C4-2B (cell line): ENCODE data around the gene VSIR.

ENCODE experiments used
- H3K27ac ChIP-seq: fragments of 450-650 bp; 2 replicates; pipeline ENCODE4 v1.5.1; 2017
- ZFX ChIP-seq: fragments of 450-650 bp; IDR thresholded peaks from 2 replicates; pipeline ENCODE4 v1.6.1; 2017
- TF ChIP-seq, protein P1 (sequence below): fragments of 450-650 bp; conservative IDR thresholded peaks from 2 replicates; pipeline ENCODE4 v1.5.1; 2017; ENCODE audit warnings: mild to moderate bottlenecking

VSIR gene

DNA sequence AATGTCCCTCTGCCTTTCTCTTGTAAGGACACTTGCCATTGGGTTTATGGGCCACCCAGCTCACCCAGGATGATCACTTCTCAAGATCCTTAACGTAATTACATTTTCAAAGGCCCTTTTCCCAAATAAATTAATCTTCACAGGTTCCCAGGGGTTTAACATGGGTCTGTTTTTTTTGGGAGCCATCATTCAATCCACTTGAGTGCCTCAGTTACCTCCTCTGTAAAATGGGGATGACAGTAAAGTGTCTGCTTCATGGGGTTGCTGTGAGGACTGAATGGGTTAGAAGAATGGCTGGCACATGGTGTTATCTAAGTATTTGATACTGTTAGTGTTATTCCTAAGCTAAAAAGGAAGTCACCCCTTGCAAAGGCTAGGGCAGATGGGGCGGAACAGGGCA is 61.1 kb downstream of the VSIR start:
- TF ChIP-seq, protein P1, sequence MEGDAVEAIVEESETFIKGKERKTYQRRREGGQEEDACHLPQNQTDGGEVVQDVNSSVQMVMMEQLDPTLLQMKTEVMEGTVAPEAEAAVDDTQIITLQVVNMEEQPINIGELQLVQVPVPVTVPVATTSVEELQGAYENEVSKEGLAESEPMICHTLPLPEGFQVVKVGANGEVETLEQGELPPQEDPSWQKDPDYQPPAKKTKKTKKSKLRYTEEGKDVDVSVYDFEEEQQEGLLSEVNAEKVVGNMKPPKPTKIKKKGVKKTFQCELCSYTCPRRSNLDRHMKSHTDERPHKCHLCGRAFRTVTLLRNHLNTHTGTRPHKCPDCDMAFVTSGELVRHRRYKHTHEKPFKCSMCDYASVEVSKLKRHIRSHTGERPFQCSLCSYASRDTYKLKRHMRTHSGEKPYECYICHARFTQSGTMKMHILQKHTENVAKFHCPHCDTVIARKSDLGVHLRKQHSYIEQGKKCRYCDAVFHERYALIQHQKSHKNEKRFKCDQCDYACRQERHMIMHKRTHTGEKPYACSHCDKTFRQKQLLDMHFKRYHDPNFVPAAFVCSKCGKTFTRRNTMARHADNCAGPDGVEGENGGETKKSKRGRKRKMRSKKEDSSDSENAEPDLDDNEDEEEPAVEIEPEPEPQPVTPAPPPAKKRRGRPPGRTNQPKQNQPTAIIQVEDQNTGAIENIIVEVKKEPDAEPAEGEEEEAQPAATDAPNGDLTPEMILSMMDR, result no peak
- no peak for TF ChIP-seq ZFX
- H3K27ac ChIP-seq, result no peak overlapping the region

DNA sequence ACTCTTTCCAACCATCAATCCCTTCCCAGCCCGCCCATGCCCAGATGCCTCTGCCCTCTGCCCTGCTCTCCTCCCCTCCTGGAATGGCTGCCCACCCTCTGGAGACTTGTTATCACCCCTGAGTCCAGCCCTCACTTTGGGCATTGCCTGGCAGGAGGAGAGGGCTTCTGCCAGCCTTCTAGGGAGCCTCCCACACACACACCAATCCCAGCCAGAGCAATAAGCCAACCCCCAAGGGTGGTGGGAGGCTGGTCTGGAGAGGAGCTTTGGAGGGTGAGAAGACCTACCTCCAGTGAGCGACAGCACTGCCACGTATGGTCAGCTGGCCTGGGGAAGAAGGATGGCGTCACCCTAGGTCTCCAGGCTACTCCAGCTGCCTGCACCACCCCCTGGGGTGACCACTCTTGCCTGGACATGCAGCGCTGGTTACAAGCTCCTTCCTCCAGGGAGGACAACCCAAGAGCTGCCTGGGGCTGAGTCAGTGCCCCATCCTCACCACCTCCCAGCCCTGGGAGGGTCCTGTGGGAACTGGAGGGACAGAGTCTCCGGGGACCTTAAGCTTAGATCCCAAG is 62.2 kb downstream of the VSIR start:
- TF ChIP-seq, protein P1, result no peak
- no peak for TF ChIP-seq ZFX
- H3K27ac ChIP-seq, result no peak overlapping the region

DNA sequence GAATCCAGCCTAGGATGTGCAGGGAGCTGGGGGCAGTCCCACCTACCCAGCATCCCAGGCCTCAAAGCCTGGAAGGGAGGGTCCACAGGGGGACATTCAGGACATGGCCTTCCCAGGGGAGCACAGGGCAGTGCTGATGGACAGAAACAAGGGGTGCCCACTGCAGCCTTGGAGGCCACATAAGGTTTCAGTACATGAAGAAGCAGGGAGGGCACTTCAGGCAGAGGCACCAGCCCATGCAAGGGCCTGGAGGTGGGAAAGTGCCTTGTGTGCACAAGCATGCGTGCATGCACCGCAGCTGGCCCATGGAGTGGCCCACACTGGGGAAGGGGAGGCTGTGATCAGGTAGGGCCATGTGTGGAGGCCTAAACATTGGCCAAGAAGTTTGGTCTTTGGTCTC is 62.8 kb downstream of the VSIR start:
- no peak overlapping the region for H3K27ac ChIP-seq
- no peak for TF ChIP-seq ZFX
- TF ChIP-seq, protein P1, result no peak

DNA sequence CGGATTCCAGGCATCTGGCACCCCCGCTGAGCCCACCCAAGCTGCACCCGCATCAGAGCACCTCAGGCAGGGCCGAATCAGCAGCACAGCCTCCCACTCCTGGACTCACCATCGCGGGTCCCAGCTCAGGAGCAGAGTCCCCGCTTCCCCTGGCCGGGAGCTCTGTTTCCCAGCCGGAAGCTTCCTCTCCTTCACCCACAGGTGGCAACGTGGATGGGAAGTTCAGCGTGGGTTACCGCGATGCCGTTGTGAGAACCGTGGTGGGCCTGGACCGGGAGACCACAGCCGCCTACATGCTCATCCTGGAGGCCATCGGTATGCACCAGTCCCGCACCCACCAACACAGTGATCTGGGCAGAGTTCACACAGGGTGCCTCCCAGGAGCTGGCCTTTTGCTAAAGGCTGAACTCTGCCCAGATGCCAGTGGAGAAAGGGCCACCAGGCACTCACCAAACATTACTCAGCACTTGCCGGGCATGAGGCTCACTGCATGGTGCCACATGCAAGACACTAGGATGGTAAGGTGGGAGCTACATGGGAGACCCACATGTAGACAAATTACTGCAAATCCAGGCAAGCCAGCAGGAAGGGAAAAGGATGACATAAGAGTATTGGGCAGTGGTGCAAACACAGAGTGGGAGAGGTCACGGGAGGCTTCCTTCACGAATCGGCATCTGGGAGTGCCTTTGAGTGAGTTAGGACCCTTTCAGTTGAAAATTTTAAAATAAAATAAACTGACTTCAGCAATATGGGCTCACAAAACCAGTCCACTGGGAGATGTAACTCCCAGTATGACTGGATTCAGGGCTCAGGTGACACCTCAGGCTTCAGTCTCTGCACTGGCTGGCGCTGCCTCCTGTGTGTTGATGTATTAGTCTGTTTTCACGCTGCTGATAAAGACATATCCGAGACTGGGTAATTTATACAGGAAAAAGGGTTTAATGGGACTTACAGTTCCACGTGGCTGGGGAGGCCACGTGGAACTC is 64.1 kb downstream of the VSIR start:
- TF ChIP-seq, protein P1, result no peak
- no peak overlapping the region for H3K27ac ChIP-seq

DNA sequence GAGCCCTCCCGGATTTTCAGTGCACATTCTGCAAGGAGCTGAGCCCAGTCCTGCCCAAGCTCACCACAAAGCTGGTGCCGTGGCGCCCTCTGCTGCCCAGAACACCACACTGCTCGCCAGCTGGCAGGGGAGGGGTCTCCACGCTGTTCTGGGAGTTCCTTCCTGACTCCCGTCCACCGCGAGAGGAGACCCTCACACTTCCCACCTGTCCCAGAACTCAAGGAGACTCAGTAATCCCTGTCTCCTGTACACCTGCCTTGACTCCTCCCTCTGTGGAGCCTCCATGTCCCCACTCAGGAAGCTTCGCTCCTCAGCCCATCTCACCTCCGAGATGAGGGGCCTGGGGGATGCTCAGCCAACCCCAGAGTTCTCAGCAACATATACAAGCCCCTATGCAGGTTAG is 65.0 kb downstream of the VSIR start:
- H3K27ac ChIP-seq, result no peak overlapping the region
- TF ChIP-seq, protein P1, result peak; percentile 93
- no peak for TF ChIP-seq ZFX

DNA sequence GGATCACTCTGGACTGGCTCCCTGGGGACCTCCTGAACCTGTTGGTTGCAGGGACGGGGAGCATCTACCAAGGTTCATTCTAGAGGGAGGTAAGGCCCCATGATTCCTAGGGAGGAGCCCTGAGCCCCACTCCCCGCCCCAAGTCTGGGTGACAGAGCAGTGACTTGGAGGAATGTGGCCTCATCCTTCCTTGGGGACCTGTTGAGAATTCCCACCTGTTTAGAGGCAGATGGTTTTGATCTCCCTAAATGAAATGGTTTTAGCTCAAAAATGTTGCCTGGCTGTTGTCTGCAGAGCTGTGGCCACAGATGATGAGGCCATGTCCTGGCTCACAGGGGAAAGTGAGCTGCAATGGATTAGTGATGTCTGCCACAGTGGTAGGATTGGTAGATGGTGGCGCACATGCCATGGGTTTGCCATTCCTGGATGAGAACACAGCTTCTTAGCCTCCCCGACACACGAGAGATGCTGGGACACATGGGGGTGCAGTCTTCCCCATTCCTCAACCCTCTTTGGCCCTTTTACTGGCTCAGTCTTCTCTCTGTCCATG is 66.0 kb downstream of the VSIR start:
- TF ChIP-seq ZFX, result no peak
- TF ChIP-seq, protein P1, result no peak
- H3K27ac ChIP-seq, result no peak overlapping the region
